Measurements from ENCODE around the gene UBE2G1.
"Not testable (repeated sequence)": the region's sequence is repeated elsewhere in the genome, so short reads cannot be mapped to it uniquely, and the experiment has no call there.

UBE2G1 gene

DNA sequence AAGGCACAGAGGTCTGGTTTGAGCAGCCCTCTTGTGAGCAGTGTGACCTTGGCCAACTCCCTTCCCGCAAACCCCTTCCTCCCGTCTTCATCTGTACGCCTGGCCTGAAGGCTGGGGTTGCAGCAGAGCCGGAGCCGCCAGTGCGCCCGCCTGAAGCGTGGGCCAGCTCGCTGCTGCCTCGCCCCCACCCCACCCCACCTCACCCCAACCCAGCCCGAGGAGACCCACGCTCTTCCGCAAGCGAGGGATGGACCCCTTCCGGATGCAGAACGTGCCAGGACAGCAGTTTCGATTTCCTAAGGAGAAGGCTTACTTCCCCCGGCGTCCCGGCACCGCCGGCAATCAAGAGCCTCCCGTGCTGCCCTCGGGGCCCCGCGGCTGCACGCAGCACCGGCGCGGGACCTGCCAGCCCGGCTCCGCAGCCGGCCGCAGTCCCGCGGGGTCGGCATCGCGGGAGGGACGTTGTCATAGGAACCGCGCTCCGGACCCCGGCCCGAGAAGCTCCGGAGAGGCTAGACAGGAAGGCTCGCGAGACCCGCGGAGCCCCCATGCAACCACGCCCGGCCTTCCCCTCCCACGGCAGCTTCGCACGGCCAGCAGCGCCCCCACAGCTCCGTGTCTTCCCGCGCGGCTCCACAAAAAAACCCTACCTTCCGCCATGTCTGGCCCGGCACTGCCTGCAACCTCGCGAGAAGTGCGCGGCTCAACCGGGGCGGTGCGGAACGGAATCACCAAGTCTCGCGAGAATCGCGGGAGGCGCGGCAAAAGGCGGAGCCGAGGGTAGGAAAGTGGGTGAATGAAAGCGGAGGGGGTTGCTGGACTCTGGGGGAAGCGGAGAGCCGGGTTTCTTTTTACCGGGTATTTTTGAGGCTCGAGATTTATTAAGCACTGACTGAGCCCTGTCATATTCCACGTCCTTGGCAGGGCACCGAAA is 102.9 kb downstream of the UBE2G1 start, which contains the start of gene ANKFY1:
Gene ANKFY1, minus strand, starts transcription at position 698 of the 934 bp plus-strand sequence. Its CDS starts 38 bp downstream, at position 660.
- CTCF ChIA-PET: interaction anchor here (0.8 to 1.3 kb wide), 4 partner anchors 9 to 102 kb away, joined by 3 to 5 read pairs (median 4); partner anchors contain the start of gene UBE2G1
- Histone ChIP-seq H3K4me1 (ENCODE audit: control extremely low read depth in 1 of 4, control insufficient read depth in 4 of 4, insufficient read depth in 4 of 4, low read length in 3 of 4) (peaks cover 10 to 18% (median 15%) of the 10 kb centered on the region in 4 experiments), H3K27ac (ENCODE audit: insufficient read depth in 1 of 2, low read depth in 1 of 2, low read length in 2 of 2, poor library complexity in 1 of 2, severe bottlenecking in 2 of 2) (peak within 1 kb of the TSS; percentile 85 to 88), H3K4me3 (ENCODE audit: control insufficient read depth in 1 of 7, extremely low read depth in 1 of 7, insufficient read depth in 4 of 7, low read depth in 2 of 7, low read length in 6 of 7) (peak within 1 kb of the TSS; percentile 80 to 96 (median 91)), H3K9me3 (ENCODE audit: control extremely low read depth in 1 of 5, control insufficient read depth in 4 of 5, insufficient read depth in 2 of 5, low read depth in 1 of 5, low read length in 4 of 5) (peaks cover 0 to 14% (median 5%) of the 10 kb centered on the region in 5 experiments), H3K36me3 (ENCODE audit: control insufficient read depth in 4 of 4, insufficient read depth in 4 of 4, low read length in 3 of 4) (peaks cover under 1 to 26% (median 11%) of the 10 kb centered on the region in 4 experiments), H3K27me3 (replicated peaks in 2 of 5; ENCODE audit: control insufficient read depth in 4 of 5, insufficient read depth in 5 of 5, low read length in 4 of 5) (no peaks in the 10 kb centered on the region)
- 0% methylated on average over 58 of the region's 85 CpGs for WGBS (ENCODE audit: insufficient coverage)
- POLR2A ChIA-PET: interaction anchor here (0.6 to 1.4 kb wide), 2 partner anchors 14 to 1914 kb away, joined by 3 read pairs; no protein-coding TSS in a partner anchor
- DNase-seq: peak; percentile 96 to 98 (median 97)

DNA sequence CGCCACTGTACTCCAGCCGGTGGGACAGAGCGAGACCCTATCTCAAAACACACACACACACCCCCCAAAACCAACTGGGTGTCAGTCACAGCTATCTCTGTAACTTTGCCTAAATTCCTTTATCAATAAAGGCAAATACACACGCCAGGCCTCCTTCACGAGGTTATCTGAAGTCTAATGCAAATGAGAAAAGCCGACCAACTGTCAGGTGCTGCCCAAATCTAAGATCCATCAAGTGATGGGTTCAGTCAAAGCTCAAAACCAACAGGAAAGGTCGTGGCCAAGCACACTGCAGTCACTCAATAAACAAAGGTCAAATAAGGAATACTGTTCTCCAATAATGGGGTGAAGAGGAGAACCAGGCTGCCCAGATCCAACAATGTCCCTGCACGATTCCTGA is 103.8 kb downstream of the UBE2G1 start:
- WGBS (ENCODE audit: insufficient coverage): 63% methylated on average over 5 of the region's 8 CpGs
- DNase-seq: no peak
- H3K4me1 ChIP-seq (ENCODE audit: control extremely low read depth in 1 of 4, control insufficient read depth in 4 of 4, insufficient read depth in 4 of 4, low read length in 3 of 4): peaks cover 10 to 18% (median 15%) of the 10 kb centered on the region in 4 experiments
- POLR2A ChIA-PET: interaction anchor here (0.5 to 0.6 kb wide), 2 partner anchors 25 to 1913 kb away, joined by 3 to 4 read pairs; no protein-coding TSS in a partner anchor
- H3K9me3 ChIP-seq (ENCODE audit: control extremely low read depth in 1 of 5, control insufficient read depth in 4 of 5, insufficient read depth in 2 of 5, low read depth in 1 of 5, low read length in 4 of 5): peaks cover 0 to 17% (median 5%) of the 10 kb centered on the region in 5 experiments
- no peaks in the 10 kb centered on the region for H3K27me3 ChIP-seq (replicated peaks in 2 of 5; ENCODE audit: control insufficient read depth in 4 of 5, insufficient read depth in 5 of 5, low read length in 4 of 5)
- peak overlapping the region in 6 of 7 experiments; percentile 80 to 96 (median 92) for H3K4me3 ChIP-seq (ENCODE audit: control insufficient read depth in 1 of 7, extremely low read depth in 1 of 7, insufficient read depth in 4 of 7, low read depth in 2 of 7, low read length in 6 of 7)
- CTCF ChIA-PET: interaction anchor here (1.3 to 4.9 kb wide), 3 partner anchors 12 to 47 kb away, joined by 3 to 20 read pairs (median 4); no protein-coding TSS in a partner anchor
- H3K36me3 ChIP-seq (ENCODE audit: control insufficient read depth in 4 of 4, insufficient read depth in 4 of 4, low read length in 3 of 4): peaks cover 0 to 21% (median 12%) of the 10 kb centered on the region in 4 experiments
- peak overlapping the region; percentile 85 to 88 for H3K27ac ChIP-seq (ENCODE audit: insufficient read depth in 1 of 2, low read depth in 1 of 2, low read length in 2 of 2, poor library complexity in 1 of 2, severe bottlenecking in 2 of 2)

- Histone ChIP-seq H3K27ac (ENCODE audit: insufficient read depth in 1 of 2, low read depth in 1 of 2, low read length in 2 of 2, poor library complexity in 1 of 2, severe bottlenecking in 2 of 2) (peak overlapping the region in 1 of 2 experiments; percentile 49), H3K4me3 (ENCODE audit: control insufficient read depth in 1 of 7, extremely low read depth in 1 of 7, insufficient read depth in 4 of 7, low read depth in 2 of 7, low read length in 6 of 7) (no peak overlapping the region), H3K36me3 (ENCODE audit: control insufficient read depth in 4 of 4, insufficient read depth in 4 of 4, low read length in 3 of 4) (peaks cover 0 to 25% (median 12%) of the 10 kb centered on the region in 4 experiments), H3K27me3 (replicated peaks in 2 of 5; ENCODE audit: control insufficient read depth in 4 of 5, insufficient read depth in 5 of 5, low read length in 4 of 5) (no peaks in the 10 kb centered on the region), H3K4me1 (ENCODE audit: control extremely low read depth in 1 of 4, control insufficient read depth in 4 of 4, insufficient read depth in 4 of 4, low read length in 3 of 4) (peaks cover 12 to 18% (median 15%) of the 10 kb centered on the region in 4 experiments), H3K9me3 (ENCODE audit: control extremely low read depth in 1 of 5, control insufficient read depth in 4 of 5, insufficient read depth in 2 of 5, low read depth in 1 of 5, low read length in 4 of 5) (peaks cover 0 to 17% (median 5%) of the 10 kb centered on the region in 5 experiments)
- no peak for DNase-seq
- WGBS (ENCODE audit: insufficient coverage): 97% methylated on average over 8 of the region's 8 CpGs
- ChIA-PET POLR2A (interaction anchor here (0.6 to 1.5 kb wide), 2 partner anchors 11 to 24 kb away, joined by 4 to 7 read pairs; no protein-coding TSS in a partner anchor), CTCF (interaction anchor here (1.0 to 4.9 kb wide), 5 partner anchors 9 to 46 kb away, joined by 4 to 23 read pairs (median 6); no protein-coding TSS in a partner anchor)
Measured at GRCh38 chr17:4261452-4261851, 105.0 kb downstream of the UBE2G1 start.

DNA sequence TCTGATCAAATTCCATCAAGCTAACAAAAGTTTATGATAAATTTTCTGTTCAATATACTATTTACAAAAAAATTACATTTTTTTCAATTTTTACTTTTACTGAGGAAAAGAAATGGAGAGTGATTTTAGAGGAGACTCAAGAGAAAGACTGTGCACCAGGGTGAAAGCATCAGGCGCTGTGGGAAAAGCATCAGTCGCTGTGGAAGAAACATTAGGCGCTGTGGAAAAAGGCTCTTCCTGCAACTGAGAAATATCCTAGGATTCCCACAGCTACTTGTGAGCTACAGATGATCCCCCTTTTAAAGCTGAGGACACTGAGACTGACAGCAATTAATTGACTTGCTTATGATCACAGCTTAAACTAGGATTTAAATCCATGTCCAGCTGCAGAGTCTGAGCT is 107.6 kb downstream of the UBE2G1 start:
- CTCF ChIA-PET: interaction anchor here (0.7 to 4.9 kb wide), 4 partner anchors 9 to 43 kb away, joined by 3 to 23 read pairs (median 12); no protein-coding TSS in a partner anchor
- no peak for DNase-seq
- POLR2A ChIA-PET: no interaction called here
- WGBS (ENCODE audit: insufficient coverage): 100% methylated on average over 3 of the region's 3 CpGs
- no peaks in the 10 kb centered on the region for H3K27me3 ChIP-seq (replicated peaks in 2 of 5; ENCODE audit: control insufficient read depth in 4 of 5, insufficient read depth in 5 of 5, low read length in 4 of 5)
- no peak overlapping the region for H3K27ac ChIP-seq (ENCODE audit: insufficient read depth in 1 of 2, low read depth in 1 of 2, low read length in 2 of 2, poor library complexity in 1 of 2, severe bottlenecking in 2 of 2)
- peaks cover 0 to 17% (median 5%) of the 10 kb centered on the region in 5 experiments for H3K9me3 ChIP-seq (ENCODE audit: control extremely low read depth in 1 of 5, control insufficient read depth in 4 of 5, insufficient read depth in 2 of 5, low read depth in 1 of 5, low read length in 4 of 5)
- no peak overlapping the region for H3K4me3 ChIP-seq (ENCODE audit: control insufficient read depth in 1 of 7, extremely low read depth in 1 of 7, insufficient read depth in 4 of 7, low read depth in 2 of 7, low read length in 6 of 7)
- H3K4me1 ChIP-seq (ENCODE audit: control extremely low read depth in 1 of 4, control insufficient read depth in 4 of 4, insufficient read depth in 4 of 4, low read length in 3 of 4): peaks cover 9 to 11% (median 9%) of the 10 kb centered on the region in 4 experiments
- H3K36me3 ChIP-seq (ENCODE audit: control insufficient read depth in 4 of 4, insufficient read depth in 4 of 4, low read length in 3 of 4): peaks cover 0 to 27% (median 12%) of the 10 kb centered on the region in 4 experiments

GRCh38 chr17:4256952-4257351 is 109.5 kb downstream of the UBE2G1 start:
- DNase-seq: peak in 1 of 3 donors; percentile 6
- Histone ChIP-seq H3K27ac (ENCODE audit: insufficient read depth in 1 of 2, low read depth in 1 of 2, low read length in 2 of 2, poor library complexity in 1 of 2, severe bottlenecking in 2 of 2) (no peak overlapping the region), H3K36me3 (ENCODE audit: control insufficient read depth in 4 of 4, insufficient read depth in 4 of 4, low read length in 3 of 4) (peaks cover 0 to 29% (median 10%) of the 10 kb centered on the region in 4 experiments), H3K4me1 (ENCODE audit: control extremely low read depth in 1 of 4, control insufficient read depth in 4 of 4, insufficient read depth in 4 of 4, low read length in 3 of 4) (peaks cover 0 to 3% (median 0%) of the 10 kb centered on the region in 4 experiments), H3K9me3 (ENCODE audit: control extremely low read depth in 1 of 5, control insufficient read depth in 4 of 5, insufficient read depth in 2 of 5, low read depth in 1 of 5, low read length in 4 of 5) (peaks cover 0 to 17% (median 5%) of the 10 kb centered on the region in 5 experiments), H3K4me3 (ENCODE audit: control insufficient read depth in 1 of 7, extremely low read depth in 1 of 7, insufficient read depth in 4 of 7, low read depth in 2 of 7, low read length in 6 of 7) (no peak overlapping the region), H3K27me3 (replicated peaks in 2 of 5; ENCODE audit: control insufficient read depth in 4 of 5, insufficient read depth in 5 of 5, low read length in 4 of 5) (no peaks in the 10 kb centered on the region)
- 93% methylated on average over 2 of the region's 2 CpGs for WGBS (ENCODE audit: insufficient coverage)
- ChIA-PET POLR2A (no interaction called here), CTCF (interaction anchor here (1.0 to 1.6 kb wide), 6 partner anchors 10 to 57 kb away, joined by 3 to 4 read pairs (median 3); no protein-coding TSS in a partner anchor)

DNA sequence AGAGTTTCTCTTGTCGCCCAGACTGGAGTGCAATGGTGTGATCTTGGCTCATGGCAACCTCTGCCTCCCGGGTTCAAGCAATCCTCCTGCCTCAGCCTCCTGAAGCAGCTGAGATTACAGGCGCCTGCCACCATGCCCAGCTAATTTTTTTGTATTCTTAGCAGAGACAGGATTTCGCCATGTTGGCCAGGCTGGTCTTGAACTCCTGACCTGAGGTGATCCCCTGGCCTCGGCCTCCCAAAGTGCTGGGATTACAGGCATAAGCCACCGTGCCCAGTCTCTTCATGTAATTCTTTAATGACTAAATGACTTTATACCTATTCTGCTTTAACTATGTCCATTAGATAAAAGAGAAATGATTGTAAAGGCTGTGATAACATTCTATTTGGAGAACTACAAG is 111.2 kb downstream of the UBE2G1 start:
- Histone ChIP-seq H3K36me3 (ENCODE audit: control insufficient read depth in 4 of 4, insufficient read depth in 4 of 4, low read length in 3 of 4) (peaks cover 0 to 23% (median 10%) of the 10 kb centered on the region in 4 experiments), H3K9me3 (ENCODE audit: control extremely low read depth in 1 of 5, control insufficient read depth in 4 of 5, insufficient read depth in 2 of 5, low read depth in 1 of 5, low read length in 4 of 5) (peaks cover 0 to 17% (median 5%) of the 10 kb centered on the region in 5 experiments)
- POLR2A ChIA-PET; H3K27ac ChIP-seq (ENCODE audit: insufficient read depth in 1 of 2, low read depth in 1 of 2, low read length in 2 of 2, poor library complexity in 1 of 2, severe bottlenecking in 2 of 2); H3K4me3 ChIP-seq (ENCODE audit: control insufficient read depth in 1 of 7, extremely low read depth in 1 of 7, insufficient read depth in 4 of 7, low read depth in 2 of 7, low read length in 6 of 7); DNase-seq; H3K4me1 ChIP-seq (ENCODE audit: control extremely low read depth in 1 of 4, control insufficient read depth in 4 of 4, insufficient read depth in 4 of 4, low read length in 3 of 4); H3K27me3 ChIP-seq (replicated peaks in 2 of 5; ENCODE audit: control insufficient read depth in 4 of 5, insufficient read depth in 5 of 5, low read length in 4 of 5): not testable (repeated sequence)
- CTCF ChIA-PET: interaction anchor here (1.4 kb wide), 1 partner anchor 21 kb away, joined by 3 read pairs; no protein-coding TSS in a partner anchor
- WGBS (ENCODE audit: insufficient coverage): 96% methylated on average over 3 of the region's 6 CpGs

Data from common myeloid progenitor, CD34-positive (primary cell).